GM23248 (cell line): ENCODE data around the gene EXOC3L2.

Source experiments
- EZH2 ChIP-seq: fragments of 200-600 bp; sonication (generic); IDR thresholded peaks from 2 replicates; pipeline ENCODE4 v1.6.1; 2018; ENCODE audit warnings: antibody characterized with exemption, mild to moderate bottlenecking; ENCODE audit not compliant: insufficient read depth, poor library complexity, severe bottlenecking
- EZH2phosphoT487 ChIP-seq: fragments of 200-600 bp; sonication (generic); IDR thresholded peaks from 2 replicates; pipeline ENCODE4 v1.6.1; 2018; ENCODE audit warnings: antibody characterized with exemption, moderate library complexity, mild to moderate bottlenecking, low read depth; ENCODE audit not compliant: insufficient read depth

- TF ChIP-seq EZH2 (no peak), EZH2phosphoT487 (no peak)
These were observed 39.4 kb downstream of the EXOC3L2 start for GRCh38 chr19:45205810-45206209.
